ENCODE results near the gene OGDH.

The OGDH gene

DNA sequence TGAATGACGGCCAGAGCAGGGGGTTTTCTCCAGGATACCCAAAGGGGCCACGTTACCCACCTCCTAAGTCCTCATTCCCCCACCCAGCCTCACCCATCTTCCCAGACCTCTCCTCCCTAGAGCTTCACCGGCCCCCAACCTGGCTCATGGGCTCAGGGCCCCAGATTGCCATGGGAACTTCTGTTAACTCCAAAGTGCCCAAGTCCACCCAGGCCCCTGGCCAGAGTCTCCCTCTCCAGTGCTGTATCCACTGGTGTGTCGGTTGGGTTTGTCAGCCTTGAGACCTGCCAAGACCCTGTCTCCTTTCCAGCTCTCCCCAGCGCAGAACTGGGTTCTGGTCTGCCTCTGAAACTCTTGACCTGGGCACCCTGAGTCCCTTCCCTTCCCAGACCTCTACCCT is 105.1 kb downstream of the OGDH start:
- Histone ChIP-seq H3K4me3 (ENCODE audit: low read depth, low read length) (no peak overlapping the region), H3K4me1 (no peaks in the 10 kb centered on the region), H3K36me3 (peaks cover 10% of the 10 kb centered on the region), H3K9me3 (no peaks in the 10 kb centered on the region), H3K27me3 (no peaks in the 10 kb centered on the region)
- TF ChIP-seq, protein P1, sequence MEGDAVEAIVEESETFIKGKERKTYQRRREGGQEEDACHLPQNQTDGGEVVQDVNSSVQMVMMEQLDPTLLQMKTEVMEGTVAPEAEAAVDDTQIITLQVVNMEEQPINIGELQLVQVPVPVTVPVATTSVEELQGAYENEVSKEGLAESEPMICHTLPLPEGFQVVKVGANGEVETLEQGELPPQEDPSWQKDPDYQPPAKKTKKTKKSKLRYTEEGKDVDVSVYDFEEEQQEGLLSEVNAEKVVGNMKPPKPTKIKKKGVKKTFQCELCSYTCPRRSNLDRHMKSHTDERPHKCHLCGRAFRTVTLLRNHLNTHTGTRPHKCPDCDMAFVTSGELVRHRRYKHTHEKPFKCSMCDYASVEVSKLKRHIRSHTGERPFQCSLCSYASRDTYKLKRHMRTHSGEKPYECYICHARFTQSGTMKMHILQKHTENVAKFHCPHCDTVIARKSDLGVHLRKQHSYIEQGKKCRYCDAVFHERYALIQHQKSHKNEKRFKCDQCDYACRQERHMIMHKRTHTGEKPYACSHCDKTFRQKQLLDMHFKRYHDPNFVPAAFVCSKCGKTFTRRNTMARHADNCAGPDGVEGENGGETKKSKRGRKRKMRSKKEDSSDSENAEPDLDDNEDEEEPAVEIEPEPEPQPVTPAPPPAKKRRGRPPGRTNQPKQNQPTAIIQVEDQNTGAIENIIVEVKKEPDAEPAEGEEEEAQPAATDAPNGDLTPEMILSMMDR (IDR thresholded peaks at IDR 0.05; ENCODE audit: low read depth, low read length) = no peak
- DNase-seq = no peak

DNA sequence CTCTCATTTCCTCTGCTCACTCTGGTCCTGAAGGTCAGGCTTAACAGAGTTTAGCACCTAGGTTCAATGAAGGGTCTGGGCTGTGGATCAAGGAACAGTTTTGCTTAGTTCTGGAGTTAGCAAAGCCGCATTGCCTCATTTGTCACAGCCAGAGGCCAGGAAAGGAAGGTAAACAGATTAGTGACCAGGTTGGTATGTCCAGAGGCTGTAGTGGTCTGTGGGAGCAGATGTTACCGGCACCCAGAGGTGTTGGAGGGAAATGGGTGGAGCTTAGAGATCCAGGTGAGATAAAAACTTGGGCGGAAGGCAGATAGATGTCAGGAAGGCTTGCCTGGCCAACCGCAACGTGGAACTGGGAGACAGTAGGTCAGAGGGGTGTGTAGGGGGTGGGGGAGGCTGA is 105.6 kb downstream of the OGDH start:
- TF ChIP-seq, protein P1 (IDR thresholded peaks at IDR 0.05; ENCODE audit: low read depth, low read length) = no peak
- peaks cover 10% of the 10 kb centered on the region for H3K36me3 ChIP-seq
- no peaks in the 10 kb centered on the region for H3K27me3 ChIP-seq
- H3K4me1 ChIP-seq = no peaks in the 10 kb centered on the region
- H3K4me3 ChIP-seq (ENCODE audit: low read depth, low read length) = no peak overlapping the region
- H3K9me3 ChIP-seq = no peaks in the 10 kb centered on the region
- no peak for DNase-seq

DNA sequence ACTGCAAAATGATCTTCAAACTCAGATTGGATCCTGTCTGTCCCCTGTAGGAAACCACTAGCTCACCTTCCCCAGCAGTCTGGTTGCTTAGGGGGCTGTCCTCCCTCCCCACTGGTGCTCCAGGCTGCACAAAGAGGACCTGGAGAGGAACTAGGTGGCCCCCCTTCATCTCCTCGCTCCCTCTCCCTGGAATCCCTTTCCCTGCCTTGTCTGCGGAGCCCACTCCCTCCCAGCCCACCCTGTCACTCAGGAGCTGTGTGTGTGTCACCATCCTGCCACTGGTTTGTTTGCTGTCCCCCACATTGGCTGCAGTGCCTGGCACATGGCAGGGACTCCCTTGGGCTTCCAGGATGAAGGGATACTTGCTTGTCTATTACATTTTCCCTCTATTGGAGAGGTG is 106.7 kb downstream of the OGDH start:
- Histone ChIP-seq H3K27me3 (no peaks in the 10 kb centered on the region), H3K36me3 (peaks cover 2% of the 10 kb centered on the region), H3K9me3 (no peaks in the 10 kb centered on the region), H3K4me1 (no peaks in the 10 kb centered on the region), H3K4me3 (ENCODE audit: low read depth, low read length) (no peak overlapping the region)
- TF ChIP-seq, protein P1 (IDR thresholded peaks at IDR 0.05; ENCODE audit: low read depth, low read length) = no peak
- DNase-seq = no peak

DNA sequence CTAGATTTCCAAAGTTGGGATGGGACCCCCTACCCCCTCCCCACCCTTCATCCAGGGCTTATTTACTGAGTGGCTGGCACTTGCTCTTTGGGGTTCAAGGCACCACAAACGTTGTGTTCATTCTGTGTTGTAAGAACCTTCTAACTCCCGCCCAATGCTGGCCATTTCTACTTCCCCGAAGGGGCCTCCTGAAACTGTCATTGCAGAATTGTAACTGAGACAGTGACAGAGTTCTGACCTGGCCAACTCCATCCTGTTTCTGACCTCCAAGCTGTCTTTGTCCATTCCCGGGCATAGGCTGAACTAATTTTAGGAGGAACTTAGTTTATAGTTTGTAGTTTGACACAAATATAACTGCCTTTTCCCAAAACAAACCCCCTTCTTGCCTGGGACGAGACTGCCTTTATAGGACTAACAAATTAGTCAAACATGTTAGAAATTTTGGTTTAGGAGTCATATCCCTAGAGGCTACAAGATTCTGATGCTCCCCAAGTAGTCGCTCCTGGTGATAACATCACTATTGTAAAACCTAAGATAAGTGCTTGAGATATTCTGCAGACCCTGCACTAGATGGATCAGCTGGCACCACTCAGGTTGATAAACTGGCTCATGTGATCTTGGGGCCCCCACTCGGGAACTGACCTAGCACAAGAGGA is 107.4 kb downstream of the OGDH start:
- DNase-seq = no peak
- no peaks in the 10 kb centered on the region for H3K36me3 ChIP-seq

DNA sequence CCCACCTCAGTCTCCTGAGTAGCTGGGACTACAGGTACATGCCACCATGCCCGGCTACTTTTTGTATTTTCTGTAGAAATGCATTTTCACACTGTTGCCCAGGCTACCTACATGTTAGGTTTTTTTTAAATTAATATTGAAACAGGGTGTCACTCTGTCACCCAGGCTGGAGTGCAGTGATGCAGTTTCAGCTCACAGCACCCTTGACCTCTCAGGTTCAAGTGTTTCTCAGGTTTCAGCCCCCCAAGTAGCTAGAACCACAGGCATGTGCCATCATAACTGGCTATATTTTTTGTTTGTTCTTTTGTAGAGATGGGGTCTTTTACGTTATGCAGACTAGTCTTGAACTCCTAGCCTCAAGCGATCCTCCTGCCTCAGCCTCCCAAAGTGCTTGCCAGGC is 109.8 kb downstream of the OGDH start:
- H3K9me3 ChIP-seq = no peaks in the 10 kb centered on the region
- no peaks in the 10 kb centered on the region for H3K27me3 ChIP-seq
- TF ChIP-seq, protein P1 (IDR thresholded peaks at IDR 0.05; ENCODE audit: low read depth, low read length) = no peak
- no peak for DNase-seq
- H3K4me1 ChIP-seq = no peaks in the 10 kb centered on the region
- no peaks in the 10 kb centered on the region for H3K36me3 ChIP-seq
- no peak overlapping the region for H3K4me3 ChIP-seq (ENCODE audit: low read depth, low read length)

More for the DNA sequence above, 107.4 kb downstream of the OGDH start:
- no peak overlapping the region for H3K4me3 ChIP-seq (ENCODE audit: low read depth, low read length)
- H3K9me3 ChIP-seq = no peaks in the 10 kb centered on the region
- TF ChIP-seq, protein P1 (IDR thresholded peaks at IDR 0.05; ENCODE audit: low read depth, low read length) = no peak
- no peaks in the 10 kb centered on the region for H3K27me3 ChIP-seq
- no peaks in the 10 kb centered on the region for H3K4me1 ChIP-seq

DNA sequence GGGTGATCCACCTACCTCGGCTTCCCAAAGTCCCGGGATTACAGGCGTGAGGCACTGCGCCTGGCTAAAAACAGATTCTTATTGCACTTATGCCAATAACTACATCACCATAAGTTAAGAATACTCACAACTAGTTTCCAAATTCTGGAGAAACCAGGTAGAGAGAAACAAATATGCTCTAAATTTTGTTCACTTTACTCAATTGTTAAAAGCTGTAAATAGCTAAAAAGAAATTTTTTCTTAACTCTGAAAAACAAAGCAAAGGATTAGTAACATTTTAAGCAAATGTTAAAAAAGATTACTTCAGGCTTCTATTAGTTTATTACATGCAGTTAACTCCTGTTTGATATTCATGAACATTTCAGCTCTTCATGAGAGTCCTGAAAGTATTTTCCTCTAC is 113.9 kb downstream of the OGDH start:
- TF ChIP-seq, protein P1 (IDR thresholded peaks at IDR 0.05; ENCODE audit: low read depth, low read length) = no peak
- Histone ChIP-seq H3K36me3 (no peaks in the 10 kb centered on the region), H3K4me1 (no peaks in the 10 kb centered on the region), H3K4me3 (ENCODE audit: low read depth, low read length) (no peak overlapping the region), H3K9me3 (no peaks in the 10 kb centered on the region), H3K27me3 (no peaks in the 10 kb centered on the region)
- DNase-seq = no peak

Data from BE2C (cell line).